IgD-negative memory B cell (primary cell): ENCODE measurements around the gene DGAT2. TPM values are rescaled to one million over a fixed set of nuclear protein-coding genes. Genes with fewer than 3 reads are reported as not detected.

Experiments used
- H3K27ac Mint-ChIP-seq, 3 donors: one replicate each; pipeline ENCODE4 v1.8.0; 2020 to 2022; ENCODE audit warnings: mild to moderate bottlenecking in 3 of 3, mixed read lengths in 3 of 3, moderate library complexity in 1 of 3
- H3K27me3 Mint-ChIP-seq: one replicate; pipeline ENCODE4 v1.8.0; 2021; ENCODE audit warnings: mixed read lengths
- H3K36me3 Mint-ChIP-seq: one replicate; pipeline ENCODE4 v1.8.0; 2020; ENCODE audit warnings: mild to moderate bottlenecking, mixed read lengths
- H3K4me1 Mint-ChIP-seq, 3 donors: one replicate each; pipeline ENCODE4 v1.8.0; 2020 to 2022; ENCODE audit warnings: mixed read lengths in 3 of 3, mild to moderate bottlenecking in 1 of 3
- H3K4me3 Mint-ChIP-seq, 4 donors: one replicate each; pipeline ENCODE4 v1.8.0; 2020 to 2022; ENCODE audit warnings: mild to moderate bottlenecking in 4 of 4, mixed read lengths in 4 of 4, moderate library complexity in 3 of 4
- H3K9me3 Mint-ChIP-seq, 3 donors: one replicate each; pipeline ENCODE4 v1.8.0; 2020 to 2021; ENCODE audit warnings: mixed read lengths in 3 of 3, mild to moderate bottlenecking in 1 of 3
- polyA plus RNA-seq: library from polyadenylated mRNA; unstranded; fragments of 300-500 nt; fragmentation: Illumina TruSeq; gene quantifications from one replicate; pipeline ENCODE4 v1.2.3, GENCODE V29; 2021

Gene DGAT2
- polyA plus RNA-seq, 1 donor from 2014 or later: 21.9 TPM

- peak overlapping the region in 1 of 3 donors; percentile 82 for H3K27ac Mint-ChIP-seq
- peaks cover 12% of the 10 kb centered on the region for H3K36me3 Mint-ChIP-seq
- peaks cover 45 to 74% (median 68%) of the 10 kb centered on the region in 3 donors for H3K4me1 Mint-ChIP-seq
- H3K27me3 Mint-ChIP-seq: no peaks in the 10 kb centered on the region
- H3K9me3 Mint-ChIP-seq: no peaks in the 10 kb centered on the region
- peak overlapping the region in 1 of 4 donors; percentile 45 for H3K4me3 Mint-ChIP-seq
Observed at GRCh38 chr11:75834728-75835127, 66.2 kb downstream of the DGAT2 start.

- Mint-ChIP-seq H3K9me3 (no peaks in the 10 kb centered on the region), H3K27me3 (no peaks in the 10 kb centered on the region), H3K27ac (peak overlapping the region; percentile 1 to 86 (median 13)), H3K4me1 (peaks cover 49 to 75% (median 74%) of the 10 kb centered on the region in 3 donors), H3K4me3 (peak overlapping the region; percentile 0 to 68 (median 21)), H3K36me3 (peaks cover 12% of the 10 kb centered on the region)
Observed at GRCh38 chr11:75836417-75836816, 67.8 kb downstream of the DGAT2 start.

- no peaks in the 10 kb centered on the region for H3K27me3 Mint-ChIP-seq
- peaks cover 9% of the 10 kb centered on the region for H3K36me3 Mint-ChIP-seq
- no peaks in the 10 kb centered on the region for H3K9me3 Mint-ChIP-seq
- no peak overlapping the region for H3K4me3 Mint-ChIP-seq
- H3K27ac Mint-ChIP-seq: peak overlapping the region in 1 of 3 donors; percentile 84
- H3K4me1 Mint-ChIP-seq: peaks cover 52 to 62% (median 60%) of the 10 kb centered on the region in 3 donors
Observed at GRCh38 chr11:75839851-75840250, 71.3 kb downstream of the DGAT2 start.

GRCh38 chr11:75840522-75840921 lies 71.9 kb downstream of the DGAT2 start:
- Mint-ChIP-seq H3K27ac (peak overlapping the region in 2 of 3 donors; percentile 84 to 90), H3K4me1 (peaks cover 54 to 63% (median 60%) of the 10 kb centered on the region in 3 donors), H3K9me3 (peaks cover 0 to 3% (median 0%) of the 10 kb centered on the region in 3 donors), H3K4me3 (no peak overlapping the region), H3K27me3 (no peaks in the 10 kb centered on the region), H3K36me3 (peaks cover 8% of the 10 kb centered on the region)

GRCh38 chr11:75841739-75842138 lies 73.2 kb downstream of the DGAT2 start:
- H3K27ac Mint-ChIP-seq: no peak overlapping the region
- no peaks in the 10 kb centered on the region for H3K27me3 Mint-ChIP-seq

GRCh38 chr11:75845324-75845723 lies 76.7 kb downstream of the DGAT2 start:
- H3K4me3 Mint-ChIP-seq: no peak overlapping the region
- H3K36me3 Mint-ChIP-seq: peaks cover 7% of the 10 kb centered on the region
- H3K9me3 Mint-ChIP-seq: peaks cover 0 to 3% (median 0%) of the 10 kb centered on the region in 3 donors
- peak overlapping the region in 1 of 3 donors; percentile 26 for H3K27ac Mint-ChIP-seq
- H3K27me3 Mint-ChIP-seq: no peaks in the 10 kb centered on the region
- peaks cover 32 to 53% (median 49%) of the 10 kb centered on the region in 3 donors for H3K4me1 Mint-ChIP-seq

More at GRCh38 chr11:75841739-75842138, 73.2 kb downstream of the DGAT2 start:
- H3K36me3 Mint-ChIP-seq: peaks cover 7% of the 10 kb centered on the region
- peaks cover 0 to 3% (median 0%) of the 10 kb centered on the region in 3 donors for H3K9me3 Mint-ChIP-seq
- H3K4me3 Mint-ChIP-seq: peak overlapping the region in 1 of 4 donors; percentile 35
- H3K4me1 Mint-ChIP-seq: peaks cover 51 to 60% (median 59%) of the 10 kb centered on the region in 3 donors

GRCh38 chr11:75849894-75850293 lies 81.3 kb downstream of the DGAT2 start:
- H3K4me3 Mint-ChIP-seq: peak overlapping the region in 2 of 4 donors; percentile 57 to 67
- peaks cover 5% of the 10 kb centered on the region for H3K36me3 Mint-ChIP-seq
- H3K9me3 Mint-ChIP-seq: peaks cover 0 to 3% (median 0%) of the 10 kb centered on the region in 3 donors
- H3K4me1 Mint-ChIP-seq: peaks cover 30 to 48% (median 45%) of the 10 kb centered on the region in 3 donors
- peak overlapping the region in 1 of 3 donors; percentile 4 for H3K27ac Mint-ChIP-seq
- H3K27me3 Mint-ChIP-seq: no peaks in the 10 kb centered on the region

GRCh38 chr11:75850787-75851186 lies 82.2 kb downstream of the DGAT2 start:
- no peaks in the 10 kb centered on the region for H3K9me3 Mint-ChIP-seq
- peak overlapping the region in 1 of 3 donors; percentile 7 for H3K27ac Mint-ChIP-seq
- H3K27me3 Mint-ChIP-seq: no peaks in the 10 kb centered on the region
- peaks cover 3% of the 10 kb centered on the region for H3K36me3 Mint-ChIP-seq
- H3K4me3 Mint-ChIP-seq: peak overlapping the region in 2 of 4 donors; percentile 9 to 53
- peaks cover 26 to 49% (median 44%) of the 10 kb centered on the region in 3 donors for H3K4me1 Mint-ChIP-seq

Other genes starting within 250 kb of the DGAT2 start
- gene GDPD5, start 242.8 kb upstream of the DGAT2 start, polyA plus RNA-seq: 27.8 TPM
- 1.8 TPM for gene SERPINH1, start 206.5 kb upstream of the DGAT2 start, polyA plus RNA-seq
- gene MAP6, start 99.7 kb upstream of the DGAT2 start, polyA plus RNA-seq: 0.53 TPM
- gene MOGAT2, start 50.9 kb upstream of the DGAT2 start, polyA plus RNA-seq: not detected
- gene UVRAG, start 46.4 kb downstream of the DGAT2 start, polyA plus RNA-seq: 79.9 TPM